ENCODE measurements around the gene EVA1A.
"Not testable (repeated sequence)": the region's sequence is repeated elsewhere in the genome, so short reads cannot be mapped to it uniquely, and the experiment has no call there.

The EVA1A gene

DNA sequence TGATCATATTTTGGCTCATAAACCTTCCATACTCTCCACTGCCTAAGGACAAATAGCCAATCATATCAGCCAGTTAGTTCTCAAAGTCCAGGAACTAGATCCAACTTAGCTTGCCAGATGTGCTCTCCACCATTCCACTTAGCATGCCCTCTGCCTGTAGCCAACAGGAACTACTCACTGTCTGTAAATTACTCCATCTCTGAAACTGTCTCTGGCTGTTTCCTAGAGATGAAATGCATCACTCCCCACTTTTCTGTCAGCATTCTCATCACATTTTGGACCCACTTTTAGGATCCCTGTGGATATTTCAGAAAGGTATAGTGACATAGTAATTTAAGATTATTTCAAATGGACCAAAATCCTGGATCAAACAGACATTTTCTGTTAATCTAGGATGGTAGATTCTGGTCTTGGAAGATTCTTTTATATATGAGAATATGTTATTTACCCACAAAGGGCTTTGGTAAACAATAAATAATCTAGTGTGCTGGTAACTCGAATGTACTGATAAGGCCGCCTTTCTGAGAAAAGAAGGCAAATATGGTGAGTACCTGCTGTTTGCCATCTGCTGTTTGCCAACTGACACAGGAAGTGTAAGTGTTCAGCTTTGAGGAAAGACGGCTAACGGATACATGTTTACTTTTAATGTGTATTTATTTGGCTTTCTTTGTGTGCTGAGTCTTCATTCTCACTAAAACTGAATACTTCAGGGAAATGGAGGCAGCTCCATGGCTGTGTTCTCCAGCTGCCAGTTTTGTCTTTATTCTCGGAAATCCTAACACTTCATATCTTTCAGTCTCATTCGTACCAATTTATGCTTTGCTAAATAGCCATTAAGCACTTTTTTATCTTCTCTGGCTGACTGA is 79.5 kb downstream of the EVA1A start:
- DNase-seq = no peak

DNA sequence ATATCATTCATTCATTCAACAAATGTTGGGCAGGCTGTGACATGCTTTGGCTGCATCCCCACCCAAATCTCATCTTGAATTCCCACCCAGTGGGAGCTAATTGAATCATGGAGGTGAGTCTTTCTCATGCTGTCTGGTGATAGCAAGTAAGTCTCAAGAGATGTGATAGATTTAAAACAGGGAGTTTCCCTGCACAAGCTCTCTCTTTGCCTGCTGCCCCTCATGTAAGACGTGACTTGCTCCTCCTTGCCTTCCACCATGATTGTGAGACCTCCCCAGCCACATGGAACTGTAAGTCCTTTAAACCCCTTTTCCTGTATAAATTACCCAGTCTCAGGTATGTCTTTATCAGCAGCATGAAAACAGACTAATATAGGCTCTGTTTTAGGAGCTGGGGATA is 83.0 kb downstream of the EVA1A start:
- DNase-seq = not testable (repeated sequence)

- DNase-seq = no peak
Measured at GRCh38 chr2:75476761-75477160, 84.0 kb downstream of the EVA1A start.

DNA sequence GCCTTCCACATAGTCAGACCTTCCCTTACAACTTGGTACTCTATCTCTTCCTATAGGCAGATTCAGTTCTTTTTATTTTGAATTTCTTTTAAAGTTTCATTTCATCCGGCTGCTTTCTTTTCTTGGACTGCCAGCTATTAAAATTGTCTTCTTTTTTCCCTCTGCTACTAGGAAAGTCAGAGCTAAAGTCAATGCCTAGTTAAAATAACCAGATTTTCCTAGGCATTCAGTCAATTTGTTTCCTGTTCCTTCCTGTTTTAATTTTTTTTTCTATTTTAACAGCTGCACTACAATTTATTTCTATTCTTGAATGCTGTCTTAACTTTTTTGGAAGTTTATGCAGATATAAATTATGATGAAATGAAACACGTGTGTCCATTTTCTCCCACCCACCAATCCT is 84.8 kb downstream of the EVA1A start:
- no peak for DNase-seq

DNA sequence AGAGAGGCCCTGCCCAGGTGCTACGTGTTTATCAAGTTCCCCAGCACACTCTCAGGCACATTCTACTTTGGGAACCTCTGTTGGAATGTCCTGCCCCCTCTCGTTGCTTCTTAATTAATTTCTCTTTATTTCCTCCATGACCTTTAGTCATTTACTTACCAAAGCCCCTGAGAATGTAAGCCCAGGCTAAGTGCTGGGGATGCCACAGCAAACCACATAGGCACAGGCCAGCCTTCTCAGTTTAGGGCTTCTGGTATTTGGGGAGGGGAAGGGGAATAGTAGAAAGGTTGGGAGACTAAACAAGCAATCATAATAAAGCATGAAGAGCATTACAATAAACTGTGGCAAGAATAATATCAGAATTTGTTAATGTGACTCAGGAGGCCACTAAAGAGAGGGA is 85.7 kb downstream of the EVA1A start:
- DNase-seq = no peak

DNA sequence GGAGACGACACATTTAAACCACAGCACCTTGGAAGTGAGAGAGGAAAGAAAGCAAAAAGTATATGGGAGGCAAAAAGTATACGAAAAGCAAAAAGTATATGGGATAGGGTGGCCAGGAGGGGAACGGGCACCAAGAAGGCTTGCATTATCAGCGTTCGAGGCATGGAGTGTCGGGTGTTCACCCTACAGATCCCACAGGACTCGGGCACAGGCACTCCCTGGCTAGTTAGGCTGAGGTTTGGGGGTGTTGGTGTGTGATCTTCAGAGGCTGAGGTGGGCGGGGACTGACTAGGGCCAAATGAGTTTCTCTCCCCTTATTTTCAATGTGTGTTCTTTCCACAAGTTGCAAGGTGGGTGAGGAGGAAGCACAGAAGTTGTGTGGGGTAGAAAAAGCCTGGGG is 86.6 kb downstream of the EVA1A start:
- no peak for DNase-seq

DNA sequence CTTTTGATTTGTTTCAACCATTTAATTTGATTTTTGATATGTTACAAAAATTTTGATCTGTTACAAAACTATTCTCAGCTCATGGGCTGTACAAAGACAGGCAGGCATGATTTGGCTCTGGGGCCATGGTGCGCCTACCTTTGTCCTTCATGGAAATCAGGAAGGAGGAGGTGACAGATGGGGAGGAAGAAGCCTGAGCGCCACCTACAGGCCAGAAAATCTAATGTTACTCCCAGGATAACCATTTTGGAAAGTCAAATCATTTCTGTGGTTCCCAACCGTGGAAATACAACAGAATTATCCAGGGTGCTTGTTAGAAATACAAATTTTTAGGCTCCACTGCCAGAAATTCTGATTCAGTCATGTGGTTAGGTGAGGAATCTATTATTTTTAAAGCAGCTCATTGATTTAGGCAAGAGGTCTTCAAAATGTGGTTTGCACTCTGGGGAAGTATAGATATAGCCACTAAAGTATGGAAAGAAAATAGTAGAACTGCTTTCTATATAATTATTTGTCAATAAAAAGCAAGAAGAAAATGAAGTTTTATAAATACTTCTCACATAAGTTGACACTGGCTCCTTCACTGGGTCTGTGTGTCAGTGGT is 93.9 kb downstream of the EVA1A start:
- no peak for DNase-seq

- DNase-seq = no peak
Measured at GRCh38 chr2:75465317-75465984, 95.3 kb downstream of the EVA1A start.

DNA sequence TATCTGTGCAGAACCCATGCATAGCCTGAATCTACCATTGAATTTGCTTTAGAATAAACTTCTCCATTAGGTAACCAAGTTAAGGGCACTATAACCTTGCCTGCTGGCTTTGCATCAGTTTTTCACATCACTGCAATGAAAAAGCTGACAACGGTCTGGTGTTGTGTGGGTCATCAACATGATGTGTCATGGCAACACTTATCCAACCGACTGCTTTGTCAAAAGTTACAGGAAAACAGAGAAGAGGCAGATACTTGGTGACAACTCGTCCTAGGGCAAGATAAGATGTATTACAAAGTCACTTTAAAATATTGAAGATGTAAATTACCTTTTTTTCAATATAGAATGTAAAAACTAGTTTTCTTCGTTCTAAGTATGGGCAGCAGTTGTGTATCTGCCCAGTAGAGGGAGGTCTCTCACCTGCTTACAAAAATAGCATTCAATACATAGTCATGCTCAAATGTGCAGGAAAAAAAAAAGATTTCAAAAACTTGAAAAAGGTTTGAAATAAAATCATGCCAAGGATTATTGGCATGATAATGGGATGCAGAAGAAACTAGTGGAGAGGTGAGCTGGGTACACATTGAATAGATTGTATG is 96.3 kb downstream of the EVA1A start:
- DNase-seq = no peak

DNA sequence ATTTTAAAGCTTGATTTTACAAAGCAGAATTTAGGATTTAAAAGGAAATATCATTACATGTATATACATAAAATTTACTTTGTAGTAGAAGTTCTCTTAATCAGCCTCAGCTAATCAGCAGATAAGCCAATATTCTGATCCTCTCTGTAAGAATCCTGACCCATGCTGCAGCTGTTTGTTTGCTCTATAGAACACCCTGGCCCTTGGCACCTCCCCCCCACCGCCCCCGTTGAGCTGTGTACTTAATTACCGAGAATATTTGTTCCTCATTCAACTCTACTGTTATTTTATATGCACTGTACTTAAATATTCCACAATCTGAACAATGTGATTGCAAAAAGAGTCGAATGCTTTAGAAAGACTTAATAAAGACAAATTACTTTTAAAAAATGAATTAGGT is 98.0 kb downstream of the EVA1A start:
- no peak for DNase-seq

DNA sequence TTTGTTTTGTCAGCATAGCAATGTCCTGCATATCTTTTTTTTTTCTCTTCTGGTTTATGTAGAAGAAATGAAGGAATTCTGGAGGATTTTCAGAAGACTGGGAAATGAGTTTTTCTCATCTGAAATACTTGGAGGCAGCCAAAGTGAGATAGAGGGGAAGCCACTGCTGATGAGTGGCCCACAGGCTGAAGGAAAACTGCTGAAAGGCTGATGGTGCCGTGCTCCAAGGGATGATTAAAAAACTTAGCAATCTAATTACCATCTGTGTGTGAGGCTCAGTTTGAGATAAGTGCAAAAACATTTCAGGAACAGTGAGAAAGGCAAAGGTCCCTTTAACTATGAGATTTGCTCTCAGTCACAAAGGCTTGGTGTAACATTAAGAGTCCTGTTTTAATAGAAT is 98.5 kb downstream of the EVA1A start:
- no peak for DNase-seq

DNA sequence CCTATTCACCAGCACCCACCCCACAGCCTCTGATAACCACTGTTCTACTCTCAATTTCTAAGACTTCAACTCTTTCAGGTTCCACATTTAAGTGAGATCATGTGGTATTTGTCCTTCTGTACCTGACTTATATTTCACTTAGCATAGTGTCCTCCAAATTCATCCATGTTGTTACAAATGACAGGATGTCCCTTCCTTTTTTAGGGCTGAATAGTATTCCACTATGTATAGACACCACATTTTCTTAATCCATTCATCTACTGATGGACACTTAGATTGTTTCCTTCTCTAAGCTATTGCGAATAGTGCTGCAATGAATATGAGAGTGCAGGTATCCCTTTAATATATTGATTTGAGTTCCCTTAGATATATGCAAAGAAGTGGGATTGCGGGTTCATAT is 100.1 kb downstream of the EVA1A start:
- no peak for DNase-seq

GRCh38 chr2:75459565-75460310 is 101.0 kb downstream of the EVA1A start:
- DNase-seq = no peak

DNA sequence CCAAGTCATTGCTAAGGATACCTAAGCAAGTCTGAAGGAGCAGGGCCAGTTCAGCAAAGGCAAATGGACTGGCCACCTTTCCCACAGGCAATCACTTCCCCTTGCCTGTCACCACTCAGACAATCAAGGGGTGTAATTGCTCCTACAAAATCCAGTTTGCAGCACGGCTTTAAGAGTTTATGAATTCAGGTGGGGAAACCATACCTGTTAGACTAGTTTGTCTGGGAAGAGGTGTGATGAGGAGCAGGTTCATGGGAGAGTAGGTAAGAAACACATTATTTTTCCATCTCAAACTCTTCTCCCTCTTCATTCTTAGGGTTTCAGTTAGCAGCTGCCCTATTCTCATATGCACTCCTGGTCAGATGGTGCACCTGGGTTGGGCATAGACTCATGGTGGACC is 102.5 kb downstream of the EVA1A start:
- DNase-seq = no peak

DNA sequence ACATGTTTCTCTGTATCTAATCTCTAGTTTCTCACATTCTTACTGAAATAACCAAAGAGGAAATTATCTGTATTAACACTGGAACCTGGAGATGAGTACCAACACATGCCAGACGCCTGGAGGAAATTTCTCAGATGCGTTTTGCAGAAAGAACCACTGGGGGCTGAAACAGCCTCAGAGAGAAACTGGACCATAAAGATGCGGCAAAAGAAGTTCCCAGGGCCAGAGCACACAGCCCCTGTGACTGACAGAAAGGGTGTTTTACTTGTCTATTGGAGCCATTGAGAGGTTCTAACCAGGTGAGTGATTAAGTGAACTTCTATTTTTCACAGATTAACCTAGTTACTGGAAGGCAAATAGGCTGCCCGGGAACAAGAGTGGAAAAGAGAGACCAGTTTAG is 103.9 kb downstream of the EVA1A start:
- DNase-seq = no peak

GRCh38 chr2:75456111-75456510 is 104.6 kb downstream of the EVA1A start:
- no peak for DNase-seq

- no peak for DNase-seq
Measured at GRCh38 chr2:75454241-75454620, 106.5 kb downstream of the EVA1A start.

- DNase-seq = no peak
Measured at GRCh38 chr2:75453384-75454240, 107.1 kb downstream of the EVA1A start.

DNA sequence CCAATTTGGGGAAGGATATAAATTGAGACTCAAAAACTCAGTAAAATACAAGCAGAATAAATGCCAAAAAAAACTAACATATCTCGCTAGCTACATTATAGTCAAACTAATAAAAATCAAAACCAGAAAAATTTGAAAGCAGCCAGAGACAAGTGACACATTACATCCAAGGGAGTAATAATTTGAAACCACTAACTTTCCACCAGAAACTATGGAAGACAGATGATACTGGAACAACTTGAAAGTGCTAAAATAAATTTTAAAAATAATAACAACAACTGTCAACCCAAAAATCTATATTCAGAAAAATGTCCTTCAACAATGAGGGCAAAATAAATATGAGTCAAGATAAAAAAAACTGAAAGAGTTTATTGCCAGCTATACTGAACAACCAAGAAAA is 110.7 kb downstream of the EVA1A start:
- no peak for DNase-seq

DNA sequence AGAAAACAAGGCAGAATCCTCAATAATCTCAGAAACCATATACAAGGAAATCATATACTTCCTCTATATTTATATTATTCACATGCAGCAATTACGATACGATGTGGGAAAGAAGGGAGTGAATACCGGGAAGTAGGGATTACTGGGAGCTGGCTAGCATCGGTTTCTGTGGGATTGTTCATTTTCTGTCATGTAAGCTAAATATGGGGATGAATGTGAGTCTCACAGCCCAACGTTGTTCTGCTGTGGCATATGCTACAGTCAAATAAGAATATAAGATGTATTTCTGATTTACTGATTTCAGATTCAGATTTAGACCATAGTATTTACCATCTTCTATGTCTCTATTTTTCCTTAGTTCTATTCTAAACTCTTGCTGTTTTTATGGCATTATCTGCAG is 113.6 kb downstream of the EVA1A start:
- no peak for DNase-seq
